Upper lobe of left lung (tissue), 6 donors: ENCODE results near the gene FGF2. TPM values are rescaled to one million over a fixed set of nuclear protein-coding genes. Genes with fewer than 3 reads are reported as not detected.

Source experiments
- ATAC-seq, 2 donors: fragments of 200-7000 bp; cut with Tn5 transposase; one replicate each; pipeline ENCODE4 v1.9.1; 2022; ENCODE audit warnings: mild to moderate bottlenecking in 2 of 2, moderate library complexity in 2 of 2; ENCODE audit not compliant: low FRiP score in 2 of 2
- DNase-seq, 2 donors: peaks; one replicate each; pipeline ENCODE4 v3.0.0-alpha.2; 2019 to 2020
- H3K27ac ChIP-seq, 4 donors: fragments of 200-600 bp; sonication (generic); one replicate each; pipeline ENCODE4 v1.5.1; 2016 to 2019
- H3K27me3 ChIP-seq, 4 donors: fragments of 200-600 bp; sonication (generic); one replicate each; pipeline ENCODE4 v1.5.1; 2017 to 2019
- H3K36me3 ChIP-seq, 4 donors: fragments of 200-600 bp; sonication (generic); one replicate each; pipeline ENCODE4 v1.5.1; 2016 to 2019
- H3K4me1 ChIP-seq, 4 donors: fragments of 200-600 bp; sonication (generic); one replicate each; pipeline ENCODE4 v1.5.1; 2018 to 2019
- H3K4me3 ChIP-seq, 4 donors: fragments of 200-600 bp; sonication (generic); one replicate each; pipeline ENCODE4 v1.5.1; 2017 to 2019; ENCODE audit warnings: mild to moderate bottlenecking in 2 of 4, moderate library complexity in 1 of 4
- H3K9me3 ChIP-seq, 4 donors: fragments of 200-600 bp; sonication (generic); one replicate each; pipeline ENCODE4 v1.5.1; 2018 to 2019
- EP300 ChIP-seq, 4 donors: sonication (generic); formaldehyde crosslinking; IDR thresholded peaks; one replicate each; pipeline ENCODE4 v1.5.1; 2017; ENCODE audit warnings: antibody characterized with exemption in 4 of 4, control low read depth in 2 of 4
- POLR2A ChIP-seq, 4 donors: fragments of 450-650 bp; IDR thresholded peaks; one replicate each; pipeline ENCODE4 v1.5.1; 2016 to 2017; ENCODE audit warnings: antibody characterized with exemption in 4 of 4, mild to moderate bottlenecking in 2 of 4
- POLR2AphosphoS5 ChIP-seq, 2 donors: sonication (generic); formaldehyde crosslinking; IDR thresholded peaks; one replicate each; pipeline ENCODE4 v1.5.1; 2017; ENCODE audit warnings: antibody characterized with exemption in 2 of 2
- WGBS, 2 donors: methylation state at CpG; one replicate each; pipeline ENCODE4 v1.1.5; 2017 to 2018; 5-methylcytosine and 5-hydroxymethylcytosine counted together
- total RNA-seq, 6 donors: library from RNA; depleted of rRNA in 4 of 6; stranded (reverse); fragments of >200 nt in 4 of 6; gene quantifications; one replicate each; pipeline versions ENCODE4 v1.1.0 to v1.2.1, GENCODE V29; 2016 to 2021
- TF ChIP-seq, protein P1 (sequence below), 6 experiments: fragments of 450-650 bp in 4 of 6; fragments of 200-600 bp in 2 of 6; sonication (generic) in 2 of 6; IDR thresholded peaks; one replicate each; pipeline ENCODE4 v1.5.1; 2016 to 2019; ENCODE audit warnings: antibody characterized with exemption in 6 of 6
- donor health status: DM: no; HTN: no; CAD: no; lungs with moderate emphysema.
- donor health status: DM: no; HTN: yes; CAD: no; lungs with severe emphysema.

FGF2 gene
- total RNA-seq, 6 donors from 2014 or later, result 1.2 to 15.7 (median 6.5) TPM

DNA sequence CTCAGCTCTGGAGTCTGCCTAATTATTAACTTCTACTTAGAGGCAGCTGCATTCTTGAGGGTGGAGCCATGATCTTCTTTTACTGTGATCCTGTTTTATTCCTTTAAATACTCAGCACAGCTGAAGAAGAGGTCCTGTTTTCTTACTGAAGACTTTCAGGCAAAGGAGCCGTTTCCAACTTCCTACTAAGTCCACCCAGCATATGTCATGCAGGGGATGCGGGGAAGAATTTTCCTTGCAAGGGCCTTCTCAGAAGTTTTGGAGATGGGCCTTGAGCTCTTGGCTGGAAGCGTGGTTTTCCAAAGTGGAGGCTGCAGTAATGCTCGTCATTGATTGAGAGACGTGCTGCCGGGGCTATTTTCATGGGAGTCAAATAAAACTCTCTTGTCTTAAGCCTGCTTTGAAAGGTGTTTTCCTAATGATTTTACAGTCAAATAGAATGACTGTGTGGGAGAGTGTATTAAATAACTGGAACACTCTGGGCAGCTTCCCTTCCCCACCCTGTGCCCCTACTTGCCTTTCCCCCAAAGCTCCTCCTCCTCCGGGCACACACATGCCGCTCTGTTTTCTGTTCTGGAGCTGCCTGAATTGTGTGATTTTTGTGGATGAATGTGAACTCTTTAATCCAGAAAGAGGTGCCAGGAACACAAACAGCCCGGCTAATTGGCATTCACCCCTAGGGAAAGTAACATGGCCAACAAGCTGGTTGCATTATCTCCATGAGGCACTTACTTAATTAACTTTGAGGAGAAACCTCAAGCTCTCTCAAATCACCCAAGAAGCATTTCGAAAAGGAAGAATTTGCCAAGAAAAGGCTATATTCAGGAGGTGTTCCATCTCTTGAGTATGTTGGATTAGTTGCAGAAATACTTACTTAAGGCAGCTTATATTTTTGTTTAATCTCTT, 28.1 kb downstream of the FGF2 start:
- 64 to 72% methylated on average over 10 of the region's 10 CpGs for WGBS, 2 donors
- TF ChIP-seq POLR2AphosphoS5 (IDR thresholded peaks at IDR 0.05), result no peak
- TF ChIP-seq EP300 (IDR thresholded peaks at IDR 0.05), result no peak
- no peak for TF ChIP-seq POLR2A (IDR thresholded peaks at IDR 0.05)
- TF ChIP-seq, protein P1, sequence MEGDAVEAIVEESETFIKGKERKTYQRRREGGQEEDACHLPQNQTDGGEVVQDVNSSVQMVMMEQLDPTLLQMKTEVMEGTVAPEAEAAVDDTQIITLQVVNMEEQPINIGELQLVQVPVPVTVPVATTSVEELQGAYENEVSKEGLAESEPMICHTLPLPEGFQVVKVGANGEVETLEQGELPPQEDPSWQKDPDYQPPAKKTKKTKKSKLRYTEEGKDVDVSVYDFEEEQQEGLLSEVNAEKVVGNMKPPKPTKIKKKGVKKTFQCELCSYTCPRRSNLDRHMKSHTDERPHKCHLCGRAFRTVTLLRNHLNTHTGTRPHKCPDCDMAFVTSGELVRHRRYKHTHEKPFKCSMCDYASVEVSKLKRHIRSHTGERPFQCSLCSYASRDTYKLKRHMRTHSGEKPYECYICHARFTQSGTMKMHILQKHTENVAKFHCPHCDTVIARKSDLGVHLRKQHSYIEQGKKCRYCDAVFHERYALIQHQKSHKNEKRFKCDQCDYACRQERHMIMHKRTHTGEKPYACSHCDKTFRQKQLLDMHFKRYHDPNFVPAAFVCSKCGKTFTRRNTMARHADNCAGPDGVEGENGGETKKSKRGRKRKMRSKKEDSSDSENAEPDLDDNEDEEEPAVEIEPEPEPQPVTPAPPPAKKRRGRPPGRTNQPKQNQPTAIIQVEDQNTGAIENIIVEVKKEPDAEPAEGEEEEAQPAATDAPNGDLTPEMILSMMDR (IDR thresholded peaks at IDR 0.05), result no peak
- H3K4me3 ChIP-seq, result peak overlapping the region in 2 of 4 donors; percentile 14 to 22
- no peaks in the 10 kb centered on the region for H3K9me3 ChIP-seq
- H3K27me3 ChIP-seq, result no peaks in the 10 kb centered on the region
- no peak for DNase-seq
- ATAC-seq, result peak in 1 of 2 donors; percentile 59
- no peaks in the 10 kb centered on the region for H3K36me3 ChIP-seq
- no peaks in the 10 kb centered on the region for H3K4me1 ChIP-seq
- peak overlapping the region; percentile 41 to 73 (median 53) for H3K27ac ChIP-seq

DNA sequence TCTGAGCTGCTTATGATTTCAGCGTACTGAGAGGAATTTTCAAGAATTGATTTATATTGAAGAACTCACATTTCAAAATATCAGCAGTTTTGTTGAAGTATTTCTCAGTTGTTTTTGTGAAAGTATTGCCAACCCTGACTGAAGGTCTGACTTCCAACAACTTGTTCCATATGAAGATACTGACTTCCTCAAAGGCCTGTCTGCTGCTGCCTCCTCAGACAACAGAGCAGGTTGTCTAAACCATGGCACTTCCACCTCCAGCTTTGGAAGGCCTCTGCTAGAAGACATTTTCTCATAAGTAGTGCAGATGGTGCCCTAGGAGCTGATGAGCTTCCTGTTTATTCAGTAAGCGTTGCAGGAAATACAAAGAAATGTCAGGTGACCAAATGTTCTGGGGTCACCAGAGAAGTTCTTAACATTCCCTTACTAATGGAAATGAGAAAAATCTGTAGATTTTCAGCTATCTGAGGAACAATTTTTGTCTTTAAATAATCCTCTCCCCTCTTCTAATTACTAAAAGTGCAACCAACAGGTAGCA, 28.8 kb downstream of the FGF2 start:
- no peaks in the 10 kb centered on the region for H3K9me3 ChIP-seq
- no peaks in the 10 kb centered on the region for H3K4me1 ChIP-seq
- ATAC-seq (no peak), DNase-seq (no peak)
- no peaks in the 10 kb centered on the region for H3K36me3 ChIP-seq
- no peak for TF ChIP-seq POLR2A (IDR thresholded peaks at IDR 0.05)
- TF ChIP-seq POLR2AphosphoS5 (IDR thresholded peaks at IDR 0.05), result no peak
- TF ChIP-seq EP300 (IDR thresholded peaks at IDR 0.05), result no peak
- TF ChIP-seq, protein P1 (IDR thresholded peaks at IDR 0.05), result no peak
- H3K27ac ChIP-seq, result peak overlapping the region in 2 of 4 donors; percentile 51 to 73
- 48 to 58% methylated on average over 2 of the region's 2 CpGs for WGBS, 2 donors
- H3K4me3 ChIP-seq, result no peak overlapping the region
- H3K27me3 ChIP-seq, result no peaks in the 10 kb centered on the region

DNA sequence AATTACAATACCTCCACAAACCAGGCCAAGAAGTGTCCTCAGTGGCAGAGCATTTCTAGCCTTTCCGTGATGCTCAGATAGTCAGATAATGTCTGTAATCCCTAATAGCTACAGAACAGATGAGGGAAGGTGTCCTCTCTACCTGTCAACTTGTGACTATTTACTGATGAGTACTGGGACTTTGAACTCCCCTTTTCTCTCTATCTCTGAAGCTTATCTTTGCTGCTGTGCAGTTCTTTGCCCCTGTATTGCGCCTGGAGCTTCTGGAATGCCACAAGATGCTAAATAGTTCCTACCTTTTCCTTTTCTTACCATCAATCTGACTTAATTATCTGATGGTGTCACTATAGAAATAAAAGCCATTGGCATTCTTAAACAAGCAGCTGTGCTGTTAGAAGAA, 30.5 kb downstream of the FGF2 start:
- DNase-seq (no peak), ATAC-seq (no peak)
- H3K27ac ChIP-seq, result no peak overlapping the region
- H3K27me3 ChIP-seq, result no peaks in the 10 kb centered on the region
- H3K36me3 ChIP-seq, result no peaks in the 10 kb centered on the region
- no peak overlapping the region for H3K4me3 ChIP-seq
- WGBS, 2 donors, result 83 to 100% methylated on average over 2 of the region's 2 CpGs
- H3K9me3 ChIP-seq, result no peaks in the 10 kb centered on the region
- no peaks in the 10 kb centered on the region for H3K4me1 ChIP-seq
- TF ChIP-seq POLR2A (IDR thresholded peaks at IDR 0.05), result no peak
- no peak for TF ChIP-seq EP300 (IDR thresholded peaks at IDR 0.05)
- TF ChIP-seq, protein P1 (IDR thresholded peaks at IDR 0.05), result no peak
- TF ChIP-seq POLR2AphosphoS5 (IDR thresholded peaks at IDR 0.05), result no peak

DNA sequence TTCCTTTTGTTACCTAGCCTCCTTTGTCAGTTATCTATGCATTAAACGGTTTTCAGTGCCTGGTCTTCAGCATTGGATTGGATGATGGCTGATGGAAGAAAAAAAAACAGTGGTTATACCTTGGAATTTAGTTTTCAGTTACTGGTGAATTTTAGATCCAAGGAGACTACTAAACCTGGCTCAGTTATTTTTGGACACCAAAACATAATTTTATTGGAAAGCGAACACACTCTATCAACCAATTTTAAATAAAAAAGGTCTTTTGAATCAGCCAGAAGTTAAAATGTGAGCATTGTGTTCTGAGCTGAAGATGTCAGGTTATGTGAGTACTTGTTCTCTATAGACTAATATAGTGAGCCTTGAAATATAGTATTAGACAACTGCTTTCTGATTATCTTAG, 32.1 kb downstream of the FGF2 start:
- H3K4me3 ChIP-seq, result no peak overlapping the region
- no peaks in the 10 kb centered on the region for H3K36me3 ChIP-seq
- no peak overlapping the region for H3K27ac ChIP-seq
- WGBS, 2 donors, result 84 to 85% methylated on average over 2 of the region's 2 CpGs
- ATAC-seq (no peak), DNase-seq (no peak)
- H3K27me3 ChIP-seq, result no peaks in the 10 kb centered on the region
- no peaks in the 10 kb centered on the region for H3K4me1 ChIP-seq
- H3K9me3 ChIP-seq, result no peaks in the 10 kb centered on the region
- TF ChIP-seq POLR2A (IDR thresholded peaks at IDR 0.05) (no peak), EP300 (IDR thresholded peaks at IDR 0.05) (no peak), POLR2AphosphoS5 (IDR thresholded peaks at IDR 0.05) (no peak)
- TF ChIP-seq, protein P1 (IDR thresholded peaks at IDR 0.05), result no peak
